T-helper 2 cell (primary cell): Measurements from ENCODE around the gene SH3PXD2A.

Experiments
- DNase-seq, 5 experiments: peaks; one replicate each; pipeline versions ENCODE4 v3.0.0 to v3.0.0-alpha.2; 2012 to 2022

The SH3PXD2A gene

GRCh38 chr10:103718247-103718620 lies 137.1 kb downstream of the SH3PXD2A start:
- no peak for DNase-seq

- no peak for DNase-seq
Measured at GRCh38 chr10:103717341-103718246, 137.8 kb downstream of the SH3PXD2A start.

DNA sequence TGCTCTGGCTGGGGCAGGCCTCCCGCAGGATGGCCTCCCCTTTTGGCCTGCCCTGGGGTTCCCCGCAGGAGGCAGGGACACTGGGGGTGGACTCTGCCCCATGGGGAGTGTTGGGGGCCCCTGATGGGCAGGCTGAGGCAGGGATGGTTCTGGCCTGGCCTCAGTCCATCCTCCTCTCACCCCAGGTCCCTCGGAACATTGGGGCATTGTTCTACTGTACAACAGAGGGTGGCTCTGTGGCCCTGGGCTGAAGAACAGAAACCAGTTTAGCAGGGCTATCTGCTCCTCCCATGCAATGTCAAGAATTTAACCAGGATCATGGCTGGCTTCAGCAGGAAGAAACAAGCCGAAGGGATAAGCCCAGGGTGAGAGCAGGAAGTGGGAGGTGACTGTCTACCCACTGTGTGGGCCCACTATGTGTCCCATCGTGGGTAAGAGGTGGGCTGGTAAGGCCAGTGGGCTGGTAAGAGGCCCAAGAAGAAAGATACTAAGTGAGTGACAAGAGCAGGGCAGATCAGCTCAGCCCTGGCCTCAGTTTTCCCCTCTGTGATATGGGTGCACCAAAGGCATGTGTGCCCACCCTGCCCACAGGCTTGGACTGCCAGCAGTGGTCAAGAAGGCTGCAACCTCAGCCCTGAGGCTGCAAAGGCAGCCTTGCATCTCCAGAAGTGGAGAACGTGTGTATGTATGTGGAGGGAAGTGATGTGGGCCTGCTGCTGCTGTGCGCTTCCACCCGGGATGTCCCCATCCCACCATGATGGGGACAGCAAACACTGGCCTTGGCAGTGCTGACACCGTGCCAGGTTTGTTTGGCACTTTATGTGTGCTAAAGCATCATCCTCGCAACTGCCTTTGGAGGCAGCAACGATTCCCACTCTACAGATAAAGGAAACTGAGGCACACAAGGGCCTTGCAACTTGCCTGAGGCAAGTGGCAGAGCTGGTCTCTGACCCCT lies 138.9 kb downstream of the SH3PXD2A start:
- no peak for DNase-seq

- DNase-seq = no peak
Measured at GRCh38 chr10:103715430-103715829, 139.9 kb downstream of the SH3PXD2A start.

- DNase-seq = no peak
Measured at GRCh38 chr10:103714232-103714891, 141.0 kb downstream of the SH3PXD2A start.

DNA sequence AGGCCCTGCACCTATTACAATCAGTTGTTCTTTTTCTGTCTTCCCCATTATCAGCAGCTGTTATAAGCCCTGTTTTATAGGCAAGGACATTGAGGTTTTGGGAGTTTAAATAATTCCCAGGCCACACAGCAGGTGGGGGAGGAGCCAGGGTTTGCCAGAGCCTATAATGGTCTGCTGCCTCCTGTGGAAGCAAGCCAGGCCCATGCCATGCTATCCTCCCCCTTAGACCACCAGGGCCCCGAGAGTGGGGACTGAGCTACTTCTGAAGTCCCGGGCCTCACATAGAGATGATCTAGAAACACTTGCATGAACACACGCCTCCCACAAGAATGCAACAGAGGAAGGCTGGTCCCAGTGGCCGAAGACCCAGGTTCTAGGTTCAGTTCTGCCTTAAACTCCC lies 141.7 kb downstream of the SH3PXD2A start:
- no peak for DNase-seq

DNA sequence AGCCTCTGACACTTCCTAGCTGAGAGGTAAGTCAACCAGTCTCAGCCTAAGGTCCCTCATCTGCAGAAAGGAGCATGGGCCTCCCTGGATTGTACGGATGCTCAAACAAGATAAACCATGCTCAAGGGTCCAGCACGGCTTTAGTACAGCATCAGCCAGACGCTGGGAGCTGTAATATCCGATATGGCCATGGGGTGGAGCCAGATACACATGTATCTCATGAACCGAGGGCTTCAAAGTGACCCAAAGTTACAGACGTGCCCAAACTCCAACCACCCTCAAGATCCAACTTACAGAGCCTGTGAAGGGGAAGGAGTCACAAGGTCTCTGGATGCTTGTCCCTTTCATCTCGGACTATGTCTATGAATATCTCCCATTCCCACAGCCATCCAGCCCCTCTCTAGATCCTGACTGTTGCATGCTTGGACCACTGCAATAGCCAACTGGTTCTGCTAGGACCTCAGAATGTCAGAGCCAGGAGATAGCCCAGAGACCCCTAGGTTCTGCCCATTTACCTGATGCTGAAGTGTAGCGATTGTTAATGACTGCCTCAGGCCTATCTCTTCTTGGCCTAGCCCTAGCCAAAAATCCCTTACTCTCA lies 142.4 kb downstream of the SH3PXD2A start:
- DNase-seq = peak; percentile 43 to 80 (median 65)

GRCh38 chr10:103712146-103712545 lies 143.2 kb downstream of the SH3PXD2A start:
- DNase-seq = no peak

DNA sequence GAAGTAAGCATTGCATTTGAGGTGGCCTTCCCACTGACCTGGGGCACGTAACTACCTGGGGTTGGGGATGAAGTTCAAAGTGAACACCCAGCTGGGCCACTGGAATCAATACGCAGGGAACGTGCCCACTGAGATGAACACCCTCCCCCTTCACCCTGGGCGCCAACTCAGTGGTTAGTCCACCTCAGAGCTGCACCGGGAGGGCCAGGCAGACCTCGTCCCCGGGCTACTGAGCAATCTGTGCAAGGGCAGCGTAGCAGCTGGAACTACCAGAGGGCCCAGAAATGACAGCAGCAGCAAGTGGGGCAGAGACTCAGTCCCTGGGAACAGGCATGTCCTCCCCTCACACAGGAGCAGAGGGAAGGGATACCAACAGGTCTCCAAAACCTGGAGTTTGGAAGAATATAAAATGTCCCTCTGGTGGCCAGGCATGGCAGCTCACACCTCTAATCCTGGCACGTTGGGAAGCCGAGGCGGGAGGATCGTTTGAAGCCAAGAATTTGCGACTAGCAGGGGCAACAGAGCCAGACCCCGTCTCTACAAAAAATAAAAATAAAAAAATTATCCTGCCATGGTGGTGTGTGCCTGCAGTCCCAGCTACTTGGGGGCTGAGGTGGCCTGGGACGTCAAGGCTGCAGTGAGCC lies 143.9 kb downstream of the SH3PXD2A start:
- no peak for DNase-seq

- DNase-seq = no peak
Measured at GRCh38 chr10:103710490-103710889, 144.9 kb downstream of the SH3PXD2A start.

DNA sequence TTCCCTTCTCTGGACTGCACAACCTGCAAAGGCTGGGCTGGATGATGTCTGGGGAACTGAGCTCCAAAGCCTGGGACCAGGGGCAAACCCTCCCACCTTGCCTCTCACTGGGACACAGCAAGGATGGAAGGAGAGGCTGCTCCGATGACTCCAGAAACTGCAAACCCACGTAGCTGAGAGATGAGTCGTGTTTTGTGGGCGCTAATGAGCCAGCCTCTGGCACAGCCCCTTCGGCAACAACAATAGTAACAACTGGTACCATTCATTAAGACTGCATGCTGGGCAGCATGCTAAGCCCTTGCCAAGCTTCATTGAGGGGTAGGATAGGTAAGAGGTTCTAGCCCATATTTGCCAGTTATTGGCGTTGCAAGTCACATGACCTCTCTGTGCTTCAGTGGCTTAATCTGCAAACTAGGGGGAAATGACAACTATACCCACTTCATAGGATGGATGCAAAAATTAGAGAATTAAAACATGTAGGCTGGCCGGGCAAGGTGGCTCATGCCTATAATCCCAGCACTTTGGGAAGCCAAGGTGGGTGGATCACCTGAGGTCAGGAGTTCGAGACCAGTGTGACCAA lies 145.9 kb downstream of the SH3PXD2A start:
- DNase-seq = no peak

DNA sequence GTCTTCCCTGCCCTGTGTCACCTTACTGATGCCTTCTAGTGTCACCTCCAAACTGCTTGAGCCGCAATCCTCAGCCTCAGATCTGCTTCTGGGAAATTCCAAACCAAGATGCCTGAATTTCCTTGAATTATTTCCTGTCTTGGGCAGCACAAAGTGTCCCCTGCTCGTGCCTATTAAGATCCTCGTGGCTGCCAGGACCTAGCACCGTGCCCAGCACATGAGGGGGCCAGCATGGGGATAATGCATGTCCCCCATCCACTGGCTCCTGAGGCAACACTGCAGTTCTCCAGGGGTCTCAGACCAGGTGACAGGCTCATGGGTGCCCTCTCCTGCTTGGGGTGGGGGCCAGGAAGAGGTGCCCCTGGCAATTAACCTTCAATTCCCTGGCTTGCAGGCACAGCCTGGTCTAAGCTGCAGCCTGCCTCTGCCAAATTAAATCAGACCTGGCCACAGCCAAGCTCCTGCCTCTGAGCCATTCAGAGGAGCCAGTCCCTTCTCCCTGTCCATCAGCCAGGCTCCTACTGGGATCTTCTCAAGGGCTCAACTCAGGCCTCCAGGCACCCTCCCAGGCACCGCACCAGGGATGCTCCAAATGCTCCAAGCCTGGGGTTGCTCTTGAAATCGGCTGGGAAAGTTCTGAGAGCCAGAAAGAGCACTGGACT lies 146.6 kb downstream of the SH3PXD2A start:
- DNase-seq = no peak

- DNase-seq = no peak
Measured at GRCh38 chr10:103707956-103708626, 147.3 kb downstream of the SH3PXD2A start.

DNA sequence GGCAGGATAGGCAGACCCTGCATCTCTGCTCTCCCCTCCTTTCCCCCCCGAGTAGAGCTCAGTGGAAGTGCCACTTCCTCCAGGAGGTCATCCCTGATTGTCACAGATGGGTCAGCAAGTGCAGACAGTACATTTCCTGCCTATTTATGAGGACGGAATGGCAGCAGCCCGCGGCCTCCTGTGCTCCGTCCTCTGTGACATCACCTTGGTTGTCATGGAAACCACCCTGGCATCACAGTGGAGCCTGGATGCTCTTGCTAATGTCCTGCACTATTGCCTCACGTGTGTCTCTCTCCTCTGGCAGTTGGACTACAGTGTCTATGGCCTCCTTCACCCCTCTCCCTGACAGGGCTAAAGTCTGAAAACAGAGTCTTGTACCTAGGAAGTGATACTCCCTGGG lies 148.6 kb downstream of the SH3PXD2A start:
- no peak for DNase-seq

DNA sequence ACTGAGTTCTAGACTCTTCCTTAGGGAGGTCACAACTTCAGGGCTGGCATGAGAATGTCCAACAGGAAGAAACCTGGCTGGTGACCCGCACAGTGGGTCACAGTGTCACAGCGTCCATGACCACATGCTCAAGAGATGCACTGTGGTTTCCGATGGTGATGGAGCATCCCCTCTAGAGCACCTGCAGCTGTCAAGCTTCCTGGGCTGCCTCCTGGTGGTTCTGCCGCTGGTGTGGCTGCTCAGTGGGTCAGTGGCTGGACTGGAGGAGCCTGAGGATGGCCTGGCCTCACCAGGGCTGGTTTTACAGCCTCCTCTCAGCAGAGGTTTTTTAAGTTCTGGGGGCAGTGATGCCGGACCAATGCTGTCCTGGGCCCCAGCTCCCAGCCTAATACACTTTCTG lies 149.3 kb downstream of the SH3PXD2A start:
- DNase-seq = no peak

- DNase-seq = peak in 1 of 5 experiments; percentile 50
Measured at GRCh38 chr10:103703941-103704919, 151.1 kb downstream of the SH3PXD2A start.

GRCh38 chr10:103701380-103702222 lies 153.8 kb downstream of the SH3PXD2A start:
- DNase-seq = no peak

- DNase-seq = no peak
Measured at GRCh38 chr10:103700436-103700715, 155.0 kb downstream of the SH3PXD2A start.
